ENCODE measurements around the gene CLIP1. TPM values are rescaled to one million over a fixed set of nuclear protein-coding genes. Genes with fewer than 3 reads are reported as not detected.

The CLIP1 gene
- total and polyA plus RNA-seq, 2 of the 4 experiments (the other 2 are of a cell fraction): 38.0 to 54.8 TPM

DNA sequence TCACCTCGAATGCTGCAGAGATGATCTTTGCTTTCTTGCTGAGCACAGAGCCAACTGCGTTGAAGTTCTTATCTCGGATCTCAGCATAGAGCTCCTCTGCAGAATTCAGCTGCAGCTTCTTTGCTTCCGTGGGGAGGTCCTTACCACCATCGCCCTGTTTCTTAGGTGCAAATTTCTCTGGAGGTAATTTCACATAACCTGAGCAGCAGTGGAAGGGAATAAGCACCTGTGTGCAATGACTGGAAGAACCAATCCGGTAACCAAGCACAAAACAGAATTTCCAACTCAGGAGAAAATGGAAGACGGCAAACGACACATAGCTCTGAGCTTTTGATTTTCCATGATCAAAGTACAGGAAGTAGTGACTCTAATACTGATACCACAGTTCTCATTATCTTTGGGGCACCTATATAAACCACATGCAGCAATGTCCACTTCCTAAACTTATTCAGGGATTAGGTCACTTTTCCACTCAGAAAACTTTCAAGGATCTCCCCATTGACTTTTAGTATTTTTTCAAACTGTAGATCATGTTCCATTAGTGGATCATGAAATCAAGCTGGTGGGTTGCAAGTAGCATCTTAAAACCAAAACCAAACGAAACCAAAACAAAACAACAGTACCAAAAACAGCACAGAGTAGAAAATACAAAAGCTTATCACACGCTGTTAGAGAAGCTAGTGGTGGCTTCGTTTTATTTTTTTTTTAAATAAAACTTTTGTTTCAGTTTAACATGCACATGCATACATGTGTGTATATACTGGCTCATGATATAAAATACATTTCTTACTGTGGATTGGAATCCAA, 177.7 kb downstream of the CLIP1 start:
- H3K18ac ChIP-seq (ENCODE audit: low read depth, low read length): no peak overlapping the region
- H2BK20ac ChIP-seq (ENCODE audit: low read depth, low read length): no peak overlapping the region
- no TSS peak for BruUV-seq (replicated peaks)
- no peaks in the 10 kb centered on the region for H3K9me3 ChIP-seq (ENCODE audit: control insufficient read depth, insufficient read depth, low read length)
- dilution Hi-C loops (cut with HindIII; ENCODE audit: low sequenced_read_pairs, unreplicated experiment) (no loop called here), intact Hi-C loops (cut with micrococcal nuclease) (no loop called here), in situ Hi-C loops (cut with MboI; ENCODE audit: low sequenced_read_pairs) (no loop called here)
- no peak overlapping the region for H2AK5ac ChIP-seq (ENCODE audit: low read depth, low read length)
- no peak overlapping the region for H4K5ac ChIP-seq (ENCODE audit: low read depth, low read length)
- no peak overlapping the region for H2AK9ac ChIP-seq (replicated peaks; ENCODE audit: low read depth, low read length, poor library complexity)
- H3K79me1 ChIP-seq (ENCODE audit: low read depth in 1 of 2, low read length in 2 of 2): peaks cover 0 to 3% of the 10 kb centered on the region in 2 experiments; a peak in 1 of 4 replicates
- CTCF ChIA-PET: interaction anchor here (0.7 kb wide), 1 partner anchor 189 kb away, joined by 3 read pairs; no protein-coding TSS in a partner anchor
- 93% methylated on average over 4 of the region's 11 CpGs; no CpG with 5 or more reads in 1 of the 2 experiments for WGBS, 2 experiments (ENCODE audit: extremely low coverage in 2 of 2, insufficient read length in 1 of 2)
- H3K27ac ChIP-seq (ENCODE audit: insufficient read depth, low read length): no peak overlapping the region
- no peaks in the 10 kb centered on the region; the same call in 1 of the 2 replicates for H3K9me1 ChIP-seq (ENCODE audit: insufficient read depth, low read length)
- H2BK15ac ChIP-seq (ENCODE audit: low read depth, low read length): no peak overlapping the region
- H3K9ac ChIP-seq (ENCODE audit: low read depth, low read length): no peak overlapping the region
- no peak overlapping the region for H4K91ac ChIP-seq (ENCODE audit: insufficient read depth, low read depth, low read length)
- no peak overlapping the region for H3K4me3 ChIP-seq (ENCODE audit: insufficient read depth, low read depth, low read length)
- H4K20me1 ChIP-seq (ENCODE audit: insufficient read depth, low read length): no peaks in the 10 kb centered on the region
- no peak overlapping the region for H3K14ac ChIP-seq (replicated peaks; ENCODE audit: low read depth, low read length)
- no peak overlapping the region for H3K4me2 ChIP-seq (ENCODE audit: low read depth, low read length)
- peaks cover 14% of the 10 kb centered on the region for H3K36me3 ChIP-seq (ENCODE audit: control insufficient read depth, insufficient read depth, low read length)
- H3K27me3 ChIP-seq (ENCODE audit: control insufficient read depth, insufficient read depth, low read length): no peaks in the 10 kb centered on the region
- no peak overlapping the region for H3K56ac ChIP-seq (ENCODE audit: extremely low read depth, insufficient read depth, low read length)
- H2BK5ac ChIP-seq (ENCODE audit: low read depth, low read length, poor library complexity, severe bottlenecking): no peak overlapping the region
- no peaks in the 10 kb centered on the region for H3K4me1 ChIP-seq (ENCODE audit: control insufficient read depth, insufficient read depth, low read length)
- no peak overlapping the region for H3K23ac ChIP-seq (ENCODE audit: low read depth, low read length)
- DNase-seq (no peak), ATAC-seq (ENCODE audit: low read depth) (no peak)
- TF ChIP-seq RAD21 (IDR thresholded peaks at IDR 0.05; ENCODE audit: low read length) (no peak), CHD1 (IDR thresholded peaks at IDR 0.05; ENCODE audit: low read depth, low read length) (no peak), FOS (IDR thresholded peaks at IDR 0.05; ENCODE audit: low read depth, low read length) (no peak), RFX5 (IDR thresholded peaks at IDR 0.05; ENCODE audit: low read depth, low read length) (no peak), MAFK (IDR thresholded peaks at IDR 0.05; ENCODE audit: low read depth, low read length) (no peak), CEBPB (IDR thresholded peaks at IDR 0.05; ENCODE audit: low read depth, low read length) (no peak), ELK1 (IDR thresholded peaks at IDR 0.05; ENCODE audit: borderline replicate concordance, low read depth, low read length) (no peak), POLR2A (IDR thresholded peaks at IDR 0.05; ENCODE audit: low read depth, low read length) (no peak), BHLHE40 (IDR thresholded peaks at IDR 0.05; ENCODE audit: low read depth, low read length) (no peak), NFE2L2 (IDR thresholded peaks at IDR 0.05; ENCODE audit: low read depth, low read length) (no peak), SMC3 (IDR thresholded peaks at IDR 0.05; ENCODE audit: low read depth, low read length) (no peak), RCOR1 (IDR thresholded peaks at IDR 0.05; ENCODE audit: insufficient replicate concordance, low read length) (no peak), MXI1 (IDR thresholded peaks at IDR 0.05; ENCODE audit: borderline replicate concordance, low read depth, low read length) (no peak), USF2 (IDR thresholded peaks at IDR 0.05; ENCODE audit: low read depth, low read length) (no peak)
- TF ChIP-seq, protein P1, sequence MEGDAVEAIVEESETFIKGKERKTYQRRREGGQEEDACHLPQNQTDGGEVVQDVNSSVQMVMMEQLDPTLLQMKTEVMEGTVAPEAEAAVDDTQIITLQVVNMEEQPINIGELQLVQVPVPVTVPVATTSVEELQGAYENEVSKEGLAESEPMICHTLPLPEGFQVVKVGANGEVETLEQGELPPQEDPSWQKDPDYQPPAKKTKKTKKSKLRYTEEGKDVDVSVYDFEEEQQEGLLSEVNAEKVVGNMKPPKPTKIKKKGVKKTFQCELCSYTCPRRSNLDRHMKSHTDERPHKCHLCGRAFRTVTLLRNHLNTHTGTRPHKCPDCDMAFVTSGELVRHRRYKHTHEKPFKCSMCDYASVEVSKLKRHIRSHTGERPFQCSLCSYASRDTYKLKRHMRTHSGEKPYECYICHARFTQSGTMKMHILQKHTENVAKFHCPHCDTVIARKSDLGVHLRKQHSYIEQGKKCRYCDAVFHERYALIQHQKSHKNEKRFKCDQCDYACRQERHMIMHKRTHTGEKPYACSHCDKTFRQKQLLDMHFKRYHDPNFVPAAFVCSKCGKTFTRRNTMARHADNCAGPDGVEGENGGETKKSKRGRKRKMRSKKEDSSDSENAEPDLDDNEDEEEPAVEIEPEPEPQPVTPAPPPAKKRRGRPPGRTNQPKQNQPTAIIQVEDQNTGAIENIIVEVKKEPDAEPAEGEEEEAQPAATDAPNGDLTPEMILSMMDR (conservative IDR thresholded peaks at IDR 0.05; ENCODE audit: low read depth, low read length): no peak
- no peak overlapping the region for H2AFZ ChIP-seq (replicated peaks; ENCODE audit: low read length, poor library complexity)
- H3K4ac ChIP-seq (ENCODE audit: low read depth, low read length): no peak overlapping the region
- POLR2A ChIA-PET (ENCODE audit: unreplicated experiment): no interaction called here
- H4K8ac ChIP-seq (ENCODE audit: low read depth in 2 of 2, low read length in 2 of 2): no peak overlapping the region
- no peak overlapping the region for H2BK120ac ChIP-seq (ENCODE audit: low read depth, low read length)

All from IMR-90 (cell line).